NCI-H226 (cell line): ENCODE measurements around the gene CEACAM5.
"Not testable (repeated sequence)": the region's sequence is repeated elsewhere in the genome, so short reads cannot be mapped to it uniquely, and the experiment has no call there.

Source experiments
- DNase-seq: peaks from one replicate; pipeline ENCODE4 v3.0.0-alpha.2; 2015

CEACAM5 gene

GRCh38 chr19:41701401-41702075 is 6.9 kb upstream of the CEACAM5 start:
- DNase-seq = no peak

GRCh38 chr19:41702171-41702651 is 6.2 kb upstream of the CEACAM5 start:
- DNase-seq = peak; percentile 42

- no peak for DNase-seq
Observed at GRCh38 chr19:41703602-41704293, 4.7 kb upstream of the CEACAM5 start.

GRCh38 chr19:41705393-41706174 is 2.8 kb upstream of the CEACAM5 start:
- no peak for DNase-seq

GRCh38 chr19:41706741-41707501 is 1.5 kb upstream of the CEACAM5 start:
- peak; percentile 28 for DNase-seq

- DNase-seq = no peak
Observed at GRCh38 chr19:41707502-41707812, 969 bp upstream of the CEACAM5 start.

GRCh38 chr19:41707871-41708371 is 505 bp upstream of the CEACAM5 start:
- DNase-seq = no peak

- not testable (repeated sequence) for DNase-seq
Observed at GRCh38 chr19:41709516-41709915, 1.1 kb downstream of the CEACAM5 start.

- no peak for DNase-seq
Observed at GRCh38 chr19:41709951-41710645, 1.7 kb downstream of the CEACAM5 start.

- DNase-seq = no peak
Observed at GRCh38 chr19:41711376-41712261, 3.2 kb downstream of the CEACAM5 start.

GRCh38 chr19:41714598-41714997 is 6.2 kb downstream of the CEACAM5 start:
- no peak for DNase-seq

- no peak for DNase-seq
Observed at GRCh38 chr19:41718761-41719160, 10.3 kb downstream of the CEACAM5 start.

GRCh38 chr19:41720103-41720502 is 11.7 kb downstream of the CEACAM5 start:
- no peak for DNase-seq

- DNase-seq = no peak
Observed at GRCh38 chr19:41726493-41726892, 18.1 kb downstream of the CEACAM5 start.

- no peak for DNase-seq
Observed at GRCh38 chr19:41734156-41734555, 25.7 kb downstream of the CEACAM5 start.

- DNase-seq = no peak
Observed at GRCh38 chr19:41734585-41734984, 26.2 kb downstream of the CEACAM5 start.

- DNase-seq = no peak
Observed at GRCh38 chr19:41735071-41735600, 26.7 kb downstream of the CEACAM5 start.

- DNase-seq = no peak
Observed at GRCh38 chr19:41739361-41739760, 30.9 kb downstream of the CEACAM5 start.

GRCh38 chr19:41740415-41741243 is 32.2 kb downstream of the CEACAM5 start:
- DNase-seq = no peak

GRCh38 chr19:41741244-41741554 is 32.8 kb downstream of the CEACAM5 start:
- no peak for DNase-seq
